Effector memory CD8-positive, alpha-beta T cell (primary cell): Measurements from ENCODE around the gene MXD1.
A peak's percentile ranks its signal among the peaks of the same experiment; 100 is the strongest.

Source experiments
- ATAC-seq: fragments of 150-1000 bp; cut with Tn5 transposase; replicated peaks from 2 replicates; pipeline ENCODE4 v1.10.0; 2021; ENCODE audit warnings: mild to moderate bottlenecking, moderate library complexity
- DNase-seq, 3 experiments: peaks; one replicate each; pipeline ENCODE4 v3.0.0; 2021
- H3K27ac Mint-ChIP-seq, 2 donors: one replicate each; pipeline ENCODE4 v1.8.0; 2022; ENCODE audit warnings: mild to moderate bottlenecking in 2 of 2, mixed read lengths in 2 of 2, moderate library complexity in 2 of 2
- H3K27me3 Mint-ChIP-seq, 2 donors: one replicate each; pipeline ENCODE4 v1.8.0; 2022; ENCODE audit warnings: mixed read lengths in 2 of 2
- H3K36me3 Mint-ChIP-seq: one replicate; pipeline ENCODE4 v1.8.0; 2022; ENCODE audit warnings: mild to moderate bottlenecking, moderate library complexity, mixed read lengths; ENCODE audit not compliant: insufficient read depth
- H3K4me1 Mint-ChIP-seq, 2 donors: one replicate each; pipeline ENCODE4 v1.8.0; 2022; ENCODE audit warnings: low read depth in 2 of 2, mixed read lengths in 2 of 2
- H3K4me3 Mint-ChIP-seq, 2 donors: one replicate each; pipeline ENCODE4 v1.8.0; 2022; ENCODE audit warnings: mild to moderate bottlenecking in 2 of 2, mixed read lengths in 2 of 2, moderate library complexity in 2 of 2
- H3K9me3 Mint-ChIP-seq, 2 donors: one replicate each; pipeline ENCODE4 v1.8.0; 2022; ENCODE audit warnings: mixed read lengths in 2 of 2

Gene MXD1

DNA sequence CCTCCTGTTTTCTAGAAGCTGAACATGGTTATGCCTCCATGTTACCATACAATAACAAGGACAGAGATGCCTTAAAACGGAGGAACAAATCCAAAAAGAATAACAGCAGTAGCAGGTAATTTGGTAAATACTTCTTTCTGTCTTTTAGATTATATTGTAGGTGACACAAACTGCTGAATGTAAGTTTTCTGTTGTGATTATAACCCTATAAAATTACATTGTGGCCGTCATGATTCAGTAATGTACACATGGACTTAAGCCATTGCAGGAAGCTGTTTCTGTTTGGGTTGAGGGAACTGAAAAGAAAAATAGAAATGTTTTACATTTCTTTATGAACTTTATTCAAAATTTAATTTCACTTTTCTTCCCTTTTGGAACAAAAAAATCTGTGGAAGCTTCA lies 1.2 kb downstream of the MXD1 start:
- ATAC-seq (no peak), DNase-seq (no peak)
- Mint-ChIP-seq H3K4me1 (peaks cover 13 to 14% of the 10 kb centered on the region in 2 donors), H3K27ac (peak overlapping the region; percentile 44 to 66), H3K9me3 (no peaks in the 10 kb centered on the region), H3K36me3 (peaks cover 58% of the 10 kb centered on the region), H3K27me3 (no peaks in the 10 kb centered on the region), H3K4me3 (peak overlapping the region; percentile 68 to 85)

DNA sequence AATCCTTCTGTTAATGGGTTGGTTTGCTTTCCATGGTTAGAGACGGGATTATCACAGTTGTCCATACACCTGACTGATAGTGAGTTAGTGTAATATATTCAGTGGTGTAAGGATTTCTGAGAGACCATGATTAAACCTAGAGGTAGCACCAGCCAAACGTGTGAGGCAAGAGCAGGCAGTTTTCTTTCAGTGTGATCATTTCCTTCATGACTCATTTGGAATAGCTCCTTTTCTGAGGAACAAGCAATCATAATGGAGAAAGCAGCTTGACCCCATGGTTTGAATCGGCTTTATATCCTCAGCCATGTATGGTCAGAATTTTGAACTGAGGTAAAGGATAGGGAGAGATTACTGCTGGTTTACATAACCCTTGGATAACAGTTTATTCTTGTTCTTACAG lies 2.9 kb downstream of the MXD1 start:
- peaks cover 64% of the 10 kb centered on the region for H3K36me3 Mint-ChIP-seq
- no peak overlapping the region for H3K4me3 Mint-ChIP-seq
- H3K4me1 Mint-ChIP-seq: peaks cover 13 to 14% of the 10 kb centered on the region in 2 donors
- H3K27ac Mint-ChIP-seq: peak overlapping the region in 1 of 2 donors; percentile 24
- no peaks in the 10 kb centered on the region for H3K27me3 Mint-ChIP-seq
- ATAC-seq: no peak
- H3K9me3 Mint-ChIP-seq: no peaks in the 10 kb centered on the region
- DNase-seq: no peak

DNA sequence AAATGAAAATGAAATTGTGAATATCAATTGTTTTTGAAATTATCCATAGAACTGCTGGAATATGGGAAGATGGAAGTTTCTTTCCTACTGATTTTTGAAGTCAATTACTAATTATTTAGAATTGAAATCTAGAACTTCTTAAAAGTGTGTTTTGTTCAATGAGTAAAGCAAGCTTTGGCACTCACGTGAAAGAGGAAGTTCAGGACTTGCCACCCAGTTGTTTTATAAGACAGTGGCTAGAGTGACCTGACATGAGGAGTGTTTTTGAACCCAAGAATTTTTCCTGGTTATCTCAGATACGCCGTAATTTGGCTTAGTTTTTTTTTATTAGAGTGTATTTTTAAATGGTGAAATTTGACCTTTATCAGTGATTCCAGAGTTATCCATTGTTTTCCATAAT lies 3.5 kb downstream of the MXD1 start:
- Mint-ChIP-seq H3K4me1 (peaks cover 14 to 16% of the 10 kb centered on the region in 2 donors), H3K27me3 (no peaks in the 10 kb centered on the region), H3K4me3 (no peak overlapping the region), H3K27ac (no peak overlapping the region), H3K9me3 (no peaks in the 10 kb centered on the region), H3K36me3 (peaks cover 67% of the 10 kb centered on the region)
- ATAC-seq (no peak), DNase-seq (no peak)

DNA sequence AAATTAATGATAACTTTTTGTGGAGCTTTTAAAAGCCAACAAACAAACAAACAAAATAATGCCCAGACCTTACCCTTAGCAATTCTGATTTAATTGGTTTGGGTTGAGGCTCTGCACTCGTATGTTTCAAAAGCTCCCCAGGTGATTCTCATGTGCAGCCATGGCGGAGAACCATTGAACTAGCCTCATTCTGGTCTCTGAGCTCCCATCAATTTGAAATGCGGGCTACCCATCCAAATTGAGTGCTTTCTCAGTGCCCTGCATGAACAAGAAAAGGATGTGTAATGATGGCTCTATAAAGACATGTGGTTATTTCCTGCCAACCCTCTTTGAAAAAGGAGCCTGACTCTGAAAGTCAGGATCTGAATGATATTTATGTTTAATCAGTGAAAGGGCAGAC lies 8.2 kb downstream of the MXD1 start:
- peaks cover 5 to 12% of the 10 kb centered on the region in 2 donors for H3K4me1 Mint-ChIP-seq
- H3K4me3 Mint-ChIP-seq: no peak overlapping the region
- ATAC-seq: no peak
- no peaks in the 10 kb centered on the region for H3K27me3 Mint-ChIP-seq
- H3K9me3 Mint-ChIP-seq: no peaks in the 10 kb centered on the region
- peaks cover 47% of the 10 kb centered on the region for H3K36me3 Mint-ChIP-seq
- no peak overlapping the region for H3K27ac Mint-ChIP-seq
- no peak for DNase-seq

DNA sequence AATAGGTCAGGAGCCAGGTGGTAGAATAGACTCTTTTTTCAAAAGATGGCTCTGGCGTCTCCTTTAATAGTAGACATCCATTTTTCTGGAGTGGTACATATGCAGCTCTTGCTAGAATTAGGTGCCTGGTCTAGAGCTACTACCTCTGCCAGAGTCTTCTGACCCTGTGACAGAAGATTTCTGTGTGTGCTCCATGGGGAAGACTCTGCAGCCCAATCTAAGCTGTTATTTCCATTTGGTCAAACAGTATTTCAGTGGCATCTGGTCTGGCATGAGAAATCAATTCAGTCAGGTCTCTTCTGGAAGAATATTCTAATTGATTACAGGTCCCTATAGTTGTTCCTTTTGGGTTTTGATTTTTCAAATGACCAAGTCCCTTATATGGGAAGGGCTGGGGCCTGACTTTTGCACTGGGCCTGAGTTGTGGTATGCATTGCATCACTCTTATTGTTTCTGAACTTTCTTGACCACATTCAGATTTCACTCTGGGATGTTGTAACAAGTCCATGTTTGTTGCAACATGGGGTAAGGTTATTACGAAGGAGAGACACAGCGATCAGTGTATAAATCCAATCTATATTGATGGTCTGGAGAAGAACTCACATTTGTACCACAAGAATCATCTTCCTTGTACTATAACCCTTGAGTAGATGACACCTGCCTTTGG lies 12.1 kb downstream of the MXD1 start:
- DNase-seq (no peak), ATAC-seq (no peak)
- Mint-ChIP-seq H3K9me3 (no peaks in the 10 kb centered on the region), H3K27me3 (no peaks in the 10 kb centered on the region), H3K4me3 (no peak overlapping the region), H3K27ac (no peak overlapping the region), H3K4me1 (peaks cover 8 to 16% of the 10 kb centered on the region in 2 donors), H3K36me3 (peaks cover 20% of the 10 kb centered on the region)

DNA sequence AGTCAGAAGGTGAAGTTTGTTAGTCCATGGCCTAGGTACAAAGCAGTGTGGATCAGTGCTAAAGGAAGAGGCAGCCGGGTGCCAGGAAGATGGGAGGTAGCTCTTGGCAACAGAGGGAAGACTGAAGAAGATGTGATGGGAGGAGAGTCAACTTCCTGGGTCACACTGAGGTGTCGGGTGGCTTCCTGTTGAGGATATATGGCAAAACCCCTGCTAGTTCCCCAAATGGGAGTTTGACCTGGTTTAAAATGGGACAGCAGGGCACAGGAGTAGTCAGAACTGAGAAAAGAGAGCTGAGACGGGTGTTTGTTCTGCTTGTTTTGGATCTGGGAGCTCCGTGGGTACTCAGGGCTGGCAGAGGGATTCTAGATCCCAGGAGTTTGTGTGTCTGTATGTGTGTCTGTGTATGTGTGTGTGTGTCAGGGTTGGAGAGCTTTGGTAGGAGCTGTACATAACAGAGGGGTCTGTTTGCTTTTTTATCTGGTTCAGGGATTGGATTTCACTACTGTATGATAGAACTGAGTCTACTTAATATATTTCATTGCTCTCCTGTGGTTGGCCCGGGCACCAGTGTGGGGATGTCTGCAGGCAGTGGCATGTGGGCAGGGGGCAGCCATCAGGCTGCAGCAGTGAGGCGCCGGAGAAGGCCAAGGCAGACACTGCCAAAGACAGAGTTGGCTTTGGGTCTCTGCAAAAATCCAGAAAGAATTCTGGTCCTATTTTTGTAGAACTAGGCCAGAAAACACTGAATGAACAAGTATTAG lies 17.1 kb downstream of the MXD1 start:
- no peak for ATAC-seq
- no peak for DNase-seq
- H3K36me3 Mint-ChIP-seq: peaks cover 17% of the 10 kb centered on the region
- peak overlapping the region; percentile 36 to 66 for H3K27ac Mint-ChIP-seq
- H3K27me3 Mint-ChIP-seq: no peaks in the 10 kb centered on the region
- peaks cover 16 to 18% of the 10 kb centered on the region in 2 donors for H3K4me1 Mint-ChIP-seq
- peak overlapping the region; percentile 11 to 40 for H3K4me3 Mint-ChIP-seq
- H3K9me3 Mint-ChIP-seq: no peaks in the 10 kb centered on the region

DNA sequence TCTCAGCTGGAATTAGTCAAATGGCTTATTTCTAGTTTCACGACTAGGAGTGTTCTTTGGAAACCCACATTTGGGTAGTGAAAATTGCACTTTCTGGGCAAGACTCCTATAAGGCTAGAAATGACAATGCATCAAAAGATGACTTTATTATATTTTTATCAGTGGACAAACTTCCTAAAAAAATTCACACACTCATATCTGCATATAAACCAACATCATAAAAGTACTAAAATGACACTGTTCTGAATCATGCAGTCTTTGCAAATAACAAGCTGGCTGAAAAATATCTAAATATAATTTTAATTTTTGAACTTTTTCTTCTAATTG lies 17.6 kb downstream of the MXD1 start:
- no peak for ATAC-seq
- Mint-ChIP-seq H3K4me3 (peak overlapping the region in 1 of 2 donors; percentile 40), H3K27me3 (no peaks in the 10 kb centered on the region), H3K36me3 (peaks cover 23% of the 10 kb centered on the region), H3K4me1 (peaks cover 16 to 18% of the 10 kb centered on the region in 2 donors), H3K27ac (peak overlapping the region; percentile 36 to 66), H3K9me3 (no peaks in the 10 kb centered on the region)
- DNase-seq: no peak

DNA sequence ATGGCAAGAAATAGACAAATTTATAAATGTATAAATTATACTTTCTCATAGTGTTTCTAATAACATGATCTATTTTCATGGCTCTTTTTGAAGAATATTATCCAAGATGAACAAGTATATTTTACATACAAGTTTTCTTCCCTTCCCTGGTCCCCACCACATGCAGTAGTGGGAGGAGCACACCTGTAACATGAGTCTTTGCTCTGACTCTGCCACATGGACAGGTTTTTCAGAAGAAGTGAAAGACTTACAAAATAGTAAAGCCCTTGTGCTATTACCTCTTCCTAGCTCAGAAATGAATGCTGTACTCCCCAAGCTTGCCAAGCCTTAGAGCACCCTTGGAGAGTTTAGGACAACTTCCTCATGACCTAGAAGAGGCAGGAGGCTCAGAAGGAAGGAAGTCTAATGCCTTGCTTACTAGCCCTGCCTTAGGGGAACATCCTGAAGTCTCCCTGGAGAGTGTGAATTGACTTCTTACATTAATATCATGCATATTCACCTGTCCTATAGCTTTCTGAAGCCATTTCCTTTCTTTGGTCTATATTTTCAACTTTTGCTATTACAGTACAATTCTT lies 18.4 kb downstream of the MXD1 start:
- Mint-ChIP-seq H3K4me3 (no peak overlapping the region), H3K9me3 (no peaks in the 10 kb centered on the region), H3K36me3 (peaks cover 31% of the 10 kb centered on the region), H3K27ac (no peak overlapping the region), H3K4me1 (peaks cover 19 to 20% of the 10 kb centered on the region in 2 donors), H3K27me3 (no peaks in the 10 kb centered on the region)
- DNase-seq: no peak
- no peak for ATAC-seq

DNA sequence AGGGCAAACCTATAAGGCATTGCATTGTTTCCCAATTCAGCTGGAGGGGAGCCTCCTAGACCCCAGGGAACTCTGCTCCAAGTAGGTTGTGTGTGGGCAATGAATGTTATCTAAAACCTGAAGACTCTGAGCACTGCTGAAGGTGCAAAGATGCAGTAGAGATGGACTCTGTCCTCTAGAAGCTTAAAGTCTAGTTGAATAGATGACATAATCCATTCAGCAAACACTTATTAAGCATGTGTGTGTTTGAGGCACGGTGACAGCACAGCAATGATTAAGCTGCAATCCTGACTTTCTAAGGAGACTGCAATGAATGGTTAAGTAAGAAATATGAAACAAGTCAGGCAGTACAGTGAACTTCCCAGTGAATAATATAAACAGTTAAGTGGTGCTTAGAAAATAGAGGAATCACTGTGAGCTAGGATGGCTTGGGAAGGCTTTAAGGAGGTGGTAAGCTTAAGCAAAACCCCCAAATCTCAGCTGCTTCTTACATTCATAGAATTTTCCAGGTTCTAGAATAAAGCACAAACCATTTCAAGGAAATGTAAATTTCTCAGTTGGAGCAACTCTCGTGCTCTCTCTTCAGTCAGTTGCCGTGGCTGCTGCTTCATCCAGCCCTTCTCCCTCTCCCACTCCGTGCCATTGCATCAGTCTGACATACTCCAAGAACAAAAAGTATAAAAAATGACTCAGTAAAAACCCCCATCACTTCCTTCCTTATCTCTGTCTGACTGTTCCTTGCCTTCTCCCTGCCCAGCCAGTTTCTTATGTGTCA lies 19.1 kb downstream of the MXD1 start:
- ATAC-seq: no peak
- Mint-ChIP-seq H3K4me3 (no peak overlapping the region), H3K36me3 (peaks cover 37% of the 10 kb centered on the region), H3K27ac (peak overlapping the region in 1 of 2 donors; percentile 49), H3K27me3 (no peaks in the 10 kb centered on the region), H3K9me3 (no peaks in the 10 kb centered on the region), H3K4me1 (peaks cover 20% of the 10 kb centered on the region in 2 donors)
- no peak for DNase-seq

DNA sequence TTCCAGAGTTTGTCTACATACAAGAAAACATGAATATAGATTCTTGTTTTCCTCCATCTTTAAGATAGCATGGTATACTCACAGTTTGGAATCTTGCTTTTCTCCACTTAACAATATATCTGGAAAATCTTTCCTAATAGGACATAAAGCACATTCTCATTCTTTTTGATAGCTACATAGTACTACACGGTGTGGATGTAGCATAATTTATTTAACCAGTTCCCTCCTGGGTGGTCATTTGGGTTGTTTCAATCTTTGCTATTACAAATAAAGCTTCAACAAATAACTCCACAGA lies 19.7 kb downstream of the MXD1 start:
- no peak overlapping the region for H3K4me3 Mint-ChIP-seq
- peak overlapping the region in 1 of 2 donors; percentile 49 for H3K27ac Mint-ChIP-seq
- peaks cover 20 to 22% of the 10 kb centered on the region in 2 donors for H3K4me1 Mint-ChIP-seq
- H3K27me3 Mint-ChIP-seq: no peaks in the 10 kb centered on the region
- peaks cover 43% of the 10 kb centered on the region for H3K36me3 Mint-ChIP-seq
- no peaks in the 10 kb centered on the region for H3K9me3 Mint-ChIP-seq
- ATAC-seq (no peak), DNase-seq (no peak)

DNA sequence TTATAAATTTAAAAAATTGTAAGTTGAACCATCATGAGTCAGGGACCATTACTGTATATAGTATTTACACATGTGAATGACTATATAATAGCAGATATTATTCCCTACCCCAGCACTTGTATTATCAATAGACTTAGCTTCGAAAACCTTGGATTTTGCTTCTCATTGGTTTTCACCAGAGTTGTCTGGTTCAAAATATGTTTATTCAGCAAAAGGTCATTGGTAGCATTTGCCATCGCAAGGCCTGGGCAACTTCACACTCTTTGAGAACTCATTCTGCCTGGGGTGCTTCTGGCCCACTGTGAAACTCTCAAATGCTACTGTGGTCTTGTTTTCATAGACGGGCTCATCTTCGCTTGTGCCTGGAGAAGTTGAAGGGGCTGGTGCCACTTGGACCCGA lies 20.1 kb downstream of the MXD1 start:
- DNase-seq (no peak), ATAC-seq (no peak)
- no peaks in the 10 kb centered on the region for H3K9me3 Mint-ChIP-seq
- no peak overlapping the region for H3K4me3 Mint-ChIP-seq
- H3K27me3 Mint-ChIP-seq: no peaks in the 10 kb centered on the region
- H3K27ac Mint-ChIP-seq: no peak overlapping the region
- peaks cover 47% of the 10 kb centered on the region for H3K36me3 Mint-ChIP-seq
- peaks cover 19 to 20% of the 10 kb centered on the region in 2 donors for H3K4me1 Mint-ChIP-seq

DNA sequence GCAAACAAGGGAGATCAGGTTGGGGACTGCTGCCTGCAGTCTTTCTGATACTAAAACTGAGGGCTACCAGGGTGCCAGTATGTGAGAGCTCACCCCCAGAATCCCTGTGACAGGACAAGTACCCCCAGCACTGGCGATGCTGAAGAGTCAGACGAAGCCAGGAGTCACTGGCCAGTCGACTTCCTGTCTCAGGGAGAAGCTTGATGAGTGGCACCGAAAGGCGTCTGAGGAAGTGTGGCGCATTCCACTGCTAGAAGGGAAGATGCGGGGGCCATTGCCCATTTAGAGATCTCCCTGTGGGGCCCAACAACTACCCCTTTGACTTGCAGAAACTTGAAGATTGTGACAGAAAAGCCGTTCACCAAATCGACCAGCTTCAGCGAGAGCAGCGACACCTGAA lies 22.0 kb downstream of the MXD1 start:
- Mint-ChIP-seq H3K4me3 (no peak overlapping the region), H3K9me3 (no peaks in the 10 kb centered on the region), H3K36me3 (peaks cover 61% of the 10 kb centered on the region), H3K27ac (peak overlapping the region; percentile 29 to 32), H3K4me1 (peaks cover 15 to 16% of the 10 kb centered on the region in 2 donors), H3K27me3 (no peaks in the 10 kb centered on the region)
- DNase-seq (no peak), ATAC-seq (no peak)

DNA sequence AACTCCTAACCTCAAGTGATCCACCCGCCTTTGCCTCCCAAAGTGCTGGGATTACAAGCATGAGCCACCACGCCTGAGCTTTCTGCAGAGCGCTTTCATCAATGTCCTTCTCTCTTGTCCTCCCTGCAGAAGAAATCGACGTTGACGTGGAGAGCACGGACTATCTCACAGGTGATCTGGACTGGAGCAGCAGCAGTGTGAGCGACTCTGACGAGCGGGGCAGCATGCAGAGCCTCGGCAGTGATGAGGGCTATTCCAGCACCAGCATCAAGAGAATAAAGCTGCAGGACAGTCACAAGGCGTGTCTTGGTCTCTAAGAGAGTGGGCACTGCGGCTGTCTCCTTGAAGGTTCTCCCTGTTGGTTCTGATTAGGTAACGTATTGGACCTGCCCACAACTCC lies 23.1 kb downstream of the MXD1 start:
- no peak for DNase-seq
- Mint-ChIP-seq H3K4me3 (no peak overlapping the region), H3K9me3 (no peaks in the 10 kb centered on the region), H3K27me3 (no peaks in the 10 kb centered on the region), H3K36me3 (peaks cover 70% of the 10 kb centered on the region), H3K4me1 (peaks cover 10% of the 10 kb centered on the region in 2 donors), H3K27ac (peak overlapping the region; percentile 22 to 88)
- no peak for ATAC-seq
